GM21423 (cell line): ENCODE measurements around the gene TPGS1.

Source experiments
- ATAC-seq: cut with Tn5 transposase; IDR thresholded peaks from one replicate; pipeline ENCODE4 v1.9.1; 2021; ENCODE audit warnings: mild to moderate bottlenecking, moderate library complexity; ENCODE audit not compliant: unreplicated experiment

The TPGS1 gene

DNA sequence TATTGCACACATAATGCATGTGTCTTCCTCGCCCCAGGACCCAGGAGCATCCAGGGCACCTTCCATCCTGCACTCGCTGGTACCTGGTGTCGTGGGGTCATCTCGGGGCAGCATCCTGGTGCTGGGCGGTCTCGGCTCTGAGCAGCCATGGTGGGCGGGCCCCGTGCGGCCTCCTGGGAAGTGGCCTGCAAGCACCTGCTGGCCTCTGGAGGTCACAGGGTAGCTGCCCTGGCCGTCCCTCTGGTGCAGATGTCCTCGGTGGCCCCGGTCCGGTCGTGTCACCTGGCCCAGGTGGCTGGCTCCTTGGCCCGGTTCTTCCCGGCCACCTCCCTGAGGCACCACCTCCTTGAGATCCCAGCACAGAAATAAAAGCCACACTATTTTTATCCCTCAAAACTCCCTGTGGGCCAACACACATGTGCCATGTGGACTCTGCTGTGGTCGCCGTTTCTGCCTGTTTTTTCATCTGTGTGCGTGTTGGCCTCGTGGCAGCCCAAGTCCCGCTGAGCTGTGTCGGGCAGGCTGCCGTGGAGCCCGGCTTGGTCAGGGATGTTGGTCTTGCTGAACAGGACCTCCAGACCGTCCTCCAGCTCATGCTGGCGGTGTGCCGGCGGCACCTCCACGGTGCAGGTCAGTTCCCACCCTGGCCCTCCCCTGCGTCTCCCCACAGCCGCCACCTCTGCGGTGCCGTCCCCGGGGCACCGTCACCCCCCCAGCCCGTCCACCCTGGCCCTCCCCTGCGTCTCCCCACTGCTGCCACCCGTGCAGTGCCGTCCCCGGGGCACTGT lies 31.5 kb downstream of the TPGS1 start:
- ATAC-seq: no peak

DNA sequence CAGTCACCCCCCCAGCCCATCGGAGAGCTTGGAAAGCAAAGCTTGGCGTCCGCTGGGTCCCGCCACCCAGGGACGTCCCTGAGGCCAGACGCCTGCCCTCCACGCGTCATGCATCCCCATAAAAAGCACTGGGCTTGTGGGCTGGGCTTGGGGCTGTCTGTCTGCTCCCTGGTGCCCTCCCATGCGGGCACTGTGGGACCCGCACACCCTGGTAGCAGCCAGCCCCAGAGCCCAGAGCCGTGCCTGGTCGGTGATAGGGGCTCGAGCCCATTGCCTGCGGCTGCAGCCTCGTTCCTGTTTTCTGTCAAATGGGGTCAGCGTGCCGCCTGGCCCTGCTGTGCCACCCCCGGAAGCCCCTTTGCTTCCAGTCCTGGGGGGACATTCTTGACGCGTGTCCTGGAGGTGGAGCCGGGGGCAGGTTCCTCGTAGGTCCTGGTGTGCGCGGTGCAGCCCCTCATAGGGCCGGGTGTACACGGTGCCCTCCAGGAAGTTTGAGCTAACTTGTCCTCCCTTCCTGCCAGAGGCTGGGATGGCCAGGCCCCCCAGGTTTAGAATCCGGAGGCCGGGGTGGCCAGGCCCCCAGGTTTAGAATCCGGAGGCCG lies 32.2 kb downstream of the TPGS1 start:
- no peak for ATAC-seq

DNA sequence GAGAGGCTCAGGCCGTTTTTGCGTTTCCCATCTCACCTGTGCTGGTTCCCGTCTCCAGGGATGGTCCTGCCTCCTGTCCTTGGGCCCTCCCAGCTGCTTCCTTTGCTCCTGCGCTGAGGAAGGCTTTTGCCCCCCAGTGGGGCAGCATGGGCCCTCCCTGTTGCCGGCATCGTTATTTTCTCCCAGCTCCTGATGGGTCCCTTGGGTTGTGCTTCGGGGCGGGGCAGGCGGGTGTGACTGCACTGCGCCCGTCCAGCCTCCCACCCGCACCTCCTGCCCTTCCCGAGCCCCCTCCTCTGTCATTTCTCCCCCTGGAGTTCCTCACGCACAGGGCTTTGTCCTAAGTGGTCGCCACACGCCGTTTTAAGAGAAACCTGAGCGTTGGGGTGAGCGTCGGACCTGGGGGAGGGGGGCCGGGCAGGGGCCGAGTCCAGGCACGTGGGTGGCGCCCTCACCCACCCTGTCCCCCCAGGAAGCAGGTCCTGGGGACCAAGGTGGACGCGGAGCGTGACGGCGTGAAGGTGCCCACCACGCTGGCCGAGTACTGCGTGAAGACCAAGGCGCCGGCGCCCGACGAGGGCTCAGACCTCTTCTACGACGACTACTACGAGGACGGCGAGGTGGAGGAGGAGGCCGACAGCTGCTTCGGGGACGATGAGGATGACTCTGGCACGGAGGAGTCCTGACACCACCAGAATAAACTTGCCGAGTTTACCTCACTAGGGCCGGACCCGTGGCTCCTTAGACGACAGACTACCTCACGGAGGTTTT lies 33.8 kb downstream of the TPGS1 start:
- no peak for ATAC-seq

DNA sequence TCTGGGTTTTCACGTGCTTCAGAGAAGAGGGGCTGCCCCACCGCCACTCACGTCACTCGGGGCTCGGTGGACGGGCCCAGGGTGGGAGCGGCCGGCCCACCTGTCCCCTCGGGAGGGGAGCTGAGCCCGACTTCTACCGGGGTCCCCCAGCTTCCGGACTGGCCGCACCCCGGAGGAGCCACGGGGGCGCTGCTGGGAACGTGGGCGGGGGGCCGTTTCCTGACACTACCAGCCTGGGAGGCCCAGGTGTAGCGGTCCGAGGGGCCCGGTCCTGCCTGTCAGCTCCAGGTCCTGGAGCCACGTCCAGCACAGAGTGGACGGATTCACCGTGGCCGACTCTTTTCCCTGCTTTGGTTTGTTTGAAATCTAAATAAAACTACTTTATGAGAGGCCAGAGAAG lies 34.4 kb downstream of the TPGS1 start:
- ATAC-seq: no peak

DNA sequence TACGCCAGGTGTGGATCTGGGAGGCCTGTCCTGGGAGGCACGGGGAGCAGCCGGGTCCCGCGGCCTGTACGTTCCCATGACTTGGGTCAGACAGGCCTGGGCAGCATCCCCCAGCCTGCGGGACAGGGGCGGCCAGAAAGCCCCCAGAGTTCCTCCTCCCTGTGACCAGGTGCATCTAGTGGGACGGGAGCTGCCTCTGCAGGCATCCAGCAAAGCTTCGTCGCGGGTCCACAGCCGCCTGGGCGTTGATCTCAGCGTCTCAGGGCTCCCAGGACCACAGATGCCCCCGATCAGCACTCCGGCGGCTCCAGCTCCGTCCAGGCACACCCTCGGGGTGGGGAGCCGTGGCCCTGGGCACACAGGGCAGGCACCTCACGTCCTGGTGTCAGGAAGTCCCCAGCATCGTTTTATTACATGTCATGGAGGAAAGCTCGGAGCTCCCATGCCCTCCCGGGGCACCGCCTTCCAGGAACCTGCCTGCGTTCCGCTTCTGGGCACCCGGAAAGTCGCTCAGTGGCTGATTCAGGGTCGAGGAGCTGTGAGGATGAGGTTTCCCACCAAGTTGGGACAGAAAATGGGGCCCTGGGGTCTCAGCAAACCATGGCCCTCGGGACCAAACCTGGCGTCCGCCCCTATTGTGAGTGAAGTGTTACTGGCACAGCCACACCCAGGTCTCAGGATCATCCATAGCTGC lies 35.0 kb downstream of the TPGS1 start:
- no peak for ATAC-seq

DNA sequence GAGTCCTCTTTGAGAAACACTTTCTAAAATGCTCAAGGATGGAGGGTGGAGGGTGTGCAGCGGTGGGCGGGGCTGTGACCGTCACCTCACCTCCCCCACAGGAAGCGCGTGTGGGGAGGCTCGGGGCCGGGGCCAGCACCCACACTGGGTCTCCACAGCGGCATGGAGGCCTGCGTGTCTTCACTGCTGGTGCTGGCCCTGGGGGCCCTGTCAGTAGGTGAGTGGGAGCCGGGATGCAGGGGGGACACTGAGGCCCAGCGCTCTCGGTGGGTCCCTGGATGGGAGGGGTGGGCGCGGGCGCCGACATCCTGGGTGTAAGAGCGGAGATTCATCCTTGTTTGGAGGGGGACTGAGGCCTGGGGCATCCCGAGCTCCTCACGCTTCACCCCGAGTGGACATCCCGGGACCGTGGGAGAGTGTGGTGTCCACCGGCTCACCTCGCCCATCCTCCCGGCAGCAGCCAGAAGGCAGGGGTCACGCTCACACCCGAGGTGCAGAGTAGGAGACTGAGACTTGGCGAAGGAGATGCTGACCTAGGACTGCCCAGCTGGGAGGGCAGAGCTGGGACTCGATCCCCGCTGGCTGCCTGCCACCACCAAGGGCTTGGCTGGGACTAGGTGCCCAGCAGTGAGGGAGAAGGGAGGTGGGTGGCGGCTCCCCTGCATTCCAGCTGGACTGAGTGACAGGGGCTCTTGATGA lies 36.8 kb downstream of the TPGS1 start, which contains the start of gene GZMM:
Gene GZMM (plus strand): TSS at position 144 of the 699 bp plus-strand sequence. CDS start 19 bp downstream, at position 163.
- no peak for ATAC-seq

DNA sequence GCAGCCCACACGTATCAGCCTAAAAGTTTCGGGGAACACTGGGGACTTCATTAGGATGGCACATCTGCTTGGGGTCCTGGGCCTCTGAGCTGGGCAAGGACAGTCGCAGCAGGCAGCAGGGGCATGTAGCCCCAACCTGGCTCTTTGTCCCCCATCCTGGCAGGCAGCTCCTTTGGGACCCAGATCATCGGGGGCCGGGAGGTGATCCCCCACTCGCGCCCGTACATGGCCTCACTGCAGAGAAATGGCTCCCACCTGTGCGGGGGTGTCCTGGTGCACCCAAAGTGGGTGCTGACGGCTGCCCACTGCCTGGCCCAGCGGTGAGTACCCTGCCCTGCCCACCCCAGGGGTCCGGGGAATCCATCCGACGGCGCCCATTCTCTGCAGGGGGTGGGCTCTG lies 39.8 kb downstream of the TPGS1 start:
- ATAC-seq: no peak

DNA sequence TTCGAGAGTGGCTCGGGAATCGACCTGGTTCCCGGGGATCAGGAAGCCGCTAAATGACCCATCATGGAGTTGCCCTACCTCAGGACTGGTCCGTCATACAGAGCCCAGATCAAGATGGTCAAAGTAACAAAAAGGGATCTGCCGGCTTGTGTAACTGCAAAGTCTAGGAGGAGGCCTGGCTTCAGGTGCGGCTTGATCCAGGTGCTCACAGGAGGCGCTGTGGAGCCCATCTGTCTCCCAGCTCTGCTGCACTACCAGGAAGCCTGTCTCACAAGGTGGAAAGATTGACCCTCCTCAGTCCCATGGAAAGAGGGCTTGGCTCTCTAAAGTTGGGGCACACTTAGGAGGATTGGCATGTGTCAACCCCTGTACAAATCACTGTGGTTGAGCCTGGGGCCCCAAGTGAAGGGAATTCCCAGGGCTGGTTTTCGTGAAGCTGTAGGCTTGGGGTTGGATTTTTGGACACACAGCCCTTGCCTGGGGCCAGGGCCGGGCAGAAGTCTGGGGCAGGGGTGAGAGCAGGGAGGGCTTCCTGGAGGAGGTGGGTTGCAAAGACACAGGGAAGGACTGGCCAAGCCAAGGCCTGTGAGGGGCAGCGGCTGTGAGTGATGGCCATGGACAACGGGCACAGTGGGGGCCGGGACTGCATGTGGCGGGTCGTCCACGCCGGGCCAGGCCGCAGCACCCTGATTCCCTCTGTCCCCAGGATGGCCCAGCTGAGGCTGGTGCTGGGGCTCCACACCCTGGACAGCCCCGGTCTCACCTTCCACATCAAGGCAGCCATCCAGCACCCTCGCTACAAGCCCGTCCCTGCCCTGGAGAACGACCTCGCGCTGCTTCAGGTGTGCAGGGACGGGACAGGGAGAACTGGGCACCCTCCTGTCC lies 40.8 kb downstream of the TPGS1 start:
- no peak for ATAC-seq

DNA sequence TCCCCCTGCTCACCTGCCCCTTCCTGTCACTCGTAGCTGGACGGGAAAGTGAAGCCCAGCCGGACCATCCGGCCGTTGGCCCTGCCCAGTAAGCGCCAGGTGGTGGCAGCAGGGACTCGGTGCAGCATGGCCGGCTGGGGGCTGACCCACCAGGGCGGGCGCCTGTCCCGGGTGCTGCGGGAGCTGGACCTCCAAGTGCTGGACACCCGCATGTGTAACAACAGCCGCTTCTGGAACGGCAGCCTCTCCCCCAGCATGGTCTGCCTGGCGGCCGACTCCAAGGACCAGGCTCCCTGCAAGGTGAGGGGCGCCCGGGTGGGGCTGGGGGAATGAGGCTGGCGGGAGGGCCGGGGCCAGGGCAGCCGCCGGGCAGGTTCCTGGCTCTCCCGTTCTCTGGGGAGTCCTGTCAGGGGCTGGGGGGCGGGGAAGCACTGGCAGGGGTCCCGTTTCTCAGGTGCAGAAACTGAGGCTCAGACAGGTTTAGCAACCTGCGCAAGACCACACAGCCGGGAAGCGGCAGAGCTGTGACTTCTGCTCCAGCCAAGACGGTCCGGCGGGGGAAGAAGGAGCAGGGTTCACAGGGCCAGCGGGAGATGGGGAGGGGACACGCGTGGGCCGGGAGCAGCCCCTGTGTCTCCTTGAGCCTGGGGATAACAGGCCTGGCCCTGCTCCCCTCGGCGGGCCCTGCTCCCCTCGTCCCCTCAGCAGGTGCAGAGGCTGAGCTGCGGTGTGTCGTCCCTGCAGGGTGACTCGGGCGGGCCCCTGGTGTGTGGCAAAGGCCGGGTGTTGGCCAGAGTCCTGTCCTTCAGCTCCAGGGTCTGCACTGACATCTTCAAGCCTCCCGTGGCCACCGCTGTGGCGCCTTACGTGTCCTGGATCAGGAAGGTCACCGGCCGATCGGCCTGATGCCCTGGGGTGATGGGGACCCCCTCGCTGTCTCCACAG lies 41.9 kb downstream of the TPGS1 start:
- ATAC-seq: no peak

DNA sequence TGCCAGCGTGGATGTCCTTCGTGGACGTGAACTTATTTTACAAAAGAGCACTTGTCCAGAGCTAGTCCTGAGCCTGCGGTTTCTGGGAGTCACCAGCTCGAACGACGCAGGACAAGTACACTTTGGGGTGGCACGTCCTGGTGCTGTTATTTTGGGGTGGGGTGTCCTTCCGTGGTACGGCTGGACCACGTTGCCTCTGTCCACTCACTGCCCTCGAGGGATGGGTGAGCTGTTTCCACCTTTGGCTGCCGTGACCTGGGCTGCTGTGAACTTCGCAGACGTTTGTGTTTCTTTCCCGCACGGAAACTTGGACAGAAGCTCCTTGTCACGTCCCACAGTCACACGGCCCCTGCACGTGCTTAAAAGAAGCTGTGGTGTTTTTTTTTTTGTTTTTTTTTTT lies 47.5 kb downstream of the TPGS1 start:
- ATAC-seq: no peak

DNA sequence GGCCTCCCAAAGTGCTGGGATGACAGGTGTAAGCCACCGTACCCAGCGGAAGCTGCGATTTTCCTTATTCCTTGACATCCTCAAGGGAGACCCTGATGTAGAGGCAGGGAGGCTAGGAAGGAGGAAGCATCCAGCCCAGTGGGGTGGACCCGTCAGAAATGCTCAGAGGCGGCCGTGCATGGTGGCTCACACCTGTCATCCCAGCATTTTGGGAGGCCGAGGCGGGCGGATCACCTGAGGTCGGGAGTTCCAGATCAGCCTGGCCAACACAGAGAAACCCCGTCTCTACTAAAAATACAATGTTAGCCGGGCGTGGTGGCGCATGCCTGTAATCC lies 48.1 kb downstream of the TPGS1 start:
- ATAC-seq: no peak

DNA sequence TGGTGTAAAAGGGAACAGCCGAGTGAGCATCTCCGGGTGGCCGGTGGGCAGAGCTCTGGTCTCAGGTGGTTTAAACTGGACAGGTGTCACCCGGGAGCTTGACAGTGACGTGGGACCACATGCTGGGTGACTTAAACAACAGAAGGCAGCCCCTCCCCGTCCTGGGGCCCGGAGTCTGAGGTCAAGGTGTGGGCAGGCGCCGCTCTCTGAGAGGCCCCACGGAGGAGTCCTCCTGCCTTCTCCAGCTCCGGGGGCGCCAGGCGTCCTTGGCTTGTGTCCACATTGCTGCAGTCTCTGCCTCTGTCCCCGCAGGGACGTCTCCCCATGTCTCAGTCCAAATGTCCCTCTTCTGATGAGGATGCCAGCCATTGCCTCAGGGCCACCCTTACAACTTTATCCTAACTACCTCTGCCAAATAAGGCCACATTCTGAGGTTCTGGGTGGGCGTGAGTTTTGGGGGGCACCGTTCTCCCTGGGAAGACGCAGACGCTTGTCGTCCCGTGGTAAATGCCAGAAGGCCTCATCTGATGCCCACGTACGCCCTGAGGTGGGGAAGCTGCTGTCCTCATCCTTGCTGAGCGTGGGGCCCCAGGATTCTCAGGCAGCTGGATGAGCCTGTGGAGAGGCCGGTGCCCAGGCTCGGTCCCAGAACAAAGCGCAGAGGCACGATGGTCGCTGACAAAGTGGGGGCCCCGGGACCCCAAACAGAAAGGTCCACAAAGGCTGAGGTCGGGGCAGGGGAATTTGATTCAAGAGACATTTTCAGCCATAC lies 49.5 kb downstream of the TPGS1 start:
- ATAC-seq: no peak

DNA sequence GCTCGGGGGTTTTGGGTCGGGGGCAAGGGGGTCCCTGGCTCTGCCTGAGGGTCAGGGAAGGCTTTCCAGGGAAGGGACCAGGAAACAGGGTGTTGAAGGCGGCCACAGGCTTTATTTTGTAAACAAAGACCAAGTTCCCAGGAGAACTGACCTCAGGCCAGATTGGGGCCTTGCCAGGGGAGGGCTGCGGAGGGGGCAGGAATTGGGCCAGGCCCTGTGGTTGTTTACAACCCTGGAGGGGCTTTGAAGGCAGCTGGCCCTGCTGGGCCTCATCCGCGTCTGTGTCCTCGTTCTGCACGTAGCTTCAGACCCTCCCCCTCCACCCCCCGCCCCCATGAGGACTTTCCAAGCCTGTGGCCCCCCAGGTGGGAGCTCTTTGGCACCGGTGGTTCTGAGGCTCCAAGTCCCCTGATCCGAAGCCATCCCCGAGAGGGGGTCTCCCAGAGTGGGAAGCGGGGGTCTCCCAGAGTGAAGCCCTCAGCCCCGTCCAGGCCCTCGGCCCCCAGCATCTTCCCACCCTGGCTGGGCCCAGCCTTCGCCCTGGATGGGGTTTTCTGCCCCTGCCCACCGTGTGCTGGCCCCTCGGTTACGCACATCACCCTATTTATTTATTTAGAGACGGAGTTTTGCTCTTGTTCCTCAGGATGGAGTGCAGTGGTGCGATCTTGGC lies 51.6 kb downstream of the TPGS1 start:
- ATAC-seq: no peak

DNA sequence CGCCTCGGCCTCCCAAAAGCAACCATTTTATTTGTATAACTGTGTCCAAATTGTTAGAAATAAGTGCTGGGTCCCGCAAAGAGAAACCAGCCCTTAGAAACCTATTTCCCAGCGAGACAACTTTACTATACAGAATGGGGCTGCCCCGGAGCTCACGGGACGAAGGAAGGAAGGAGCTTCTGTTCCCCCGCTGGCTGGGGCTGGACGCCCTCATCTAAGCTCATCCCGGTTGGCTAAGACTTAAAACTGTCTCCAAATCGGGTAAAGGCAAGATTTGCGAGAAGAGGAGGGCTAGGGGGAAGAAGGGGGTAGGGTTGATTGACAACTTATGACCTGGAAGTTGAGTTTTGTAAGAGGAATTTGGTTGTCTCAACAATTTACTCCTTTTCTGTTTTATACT lies 52.8 kb downstream of the TPGS1 start:
- no peak for ATAC-seq

DNA sequence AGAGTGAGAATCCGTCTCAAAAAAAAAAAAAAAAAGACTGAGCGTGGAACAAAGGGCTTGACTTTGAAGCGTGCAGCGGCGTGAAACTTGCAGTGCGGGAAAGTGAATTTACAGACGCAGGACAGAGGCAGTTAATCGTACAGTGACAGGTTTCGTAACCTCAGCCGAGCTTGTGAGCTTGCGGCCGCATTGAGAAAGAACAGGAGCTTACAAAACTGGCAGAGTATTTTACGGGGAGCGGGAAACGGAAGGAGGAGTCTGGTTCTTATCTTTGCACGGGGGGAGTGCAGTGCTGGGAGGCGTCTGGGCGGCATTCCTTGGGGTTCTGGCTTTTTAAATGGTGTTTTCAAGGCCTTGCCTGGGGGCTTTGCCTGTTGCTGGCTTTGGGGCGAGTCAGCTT lies 59.1 kb downstream of the TPGS1 start:
- no peak for ATAC-seq

DNA sequence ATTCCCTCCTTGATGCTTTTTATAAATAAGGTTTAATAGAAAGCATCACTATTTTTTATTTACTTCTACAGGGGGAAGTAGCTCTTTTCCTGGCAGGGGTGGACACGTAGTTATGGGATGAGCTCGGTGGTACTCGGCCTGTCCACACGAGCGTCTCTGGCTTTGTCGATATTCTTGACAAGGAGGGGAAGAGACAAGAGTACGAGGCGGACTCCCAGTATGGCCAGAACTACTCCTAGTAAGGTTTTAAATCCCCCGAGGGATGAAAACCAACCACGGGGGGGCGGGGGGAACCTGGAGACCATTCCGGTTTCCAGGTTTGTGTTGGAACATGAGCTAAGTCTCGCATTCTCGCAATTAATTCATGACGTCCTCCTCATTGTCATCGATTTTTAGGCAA lies 59.5 kb downstream of the TPGS1 start:
- no peak for ATAC-seq

DNA sequence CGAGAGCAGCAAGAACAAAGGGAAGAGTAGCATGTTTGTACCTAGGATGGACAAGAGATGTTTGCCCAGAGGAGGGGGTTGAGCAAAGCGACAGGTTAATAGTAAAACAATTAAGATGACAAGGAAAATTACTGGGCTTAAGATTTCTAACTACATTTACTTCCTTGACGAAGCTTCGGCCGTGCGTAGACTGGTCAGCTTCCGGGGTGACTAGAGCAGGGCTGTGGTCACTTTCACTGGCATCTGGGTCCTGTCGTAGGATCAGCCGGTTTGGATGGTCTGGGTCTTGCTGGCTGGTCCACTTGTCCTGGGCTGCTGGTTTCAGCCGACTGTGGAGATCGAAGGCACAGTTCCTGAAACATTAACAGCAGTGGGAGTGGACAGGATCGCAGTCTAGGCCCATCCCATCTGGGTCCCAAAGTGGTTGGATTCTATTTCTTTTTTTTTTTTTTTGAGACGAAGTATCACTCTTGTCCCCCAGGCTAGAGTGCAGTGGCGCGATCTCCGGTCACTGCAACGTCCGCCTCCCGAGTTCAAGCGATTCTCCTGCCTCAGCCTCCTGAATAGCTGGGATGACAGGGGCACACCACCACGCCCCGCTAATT lies 60.1 kb downstream of the TPGS1 start:
- no peak for ATAC-seq
